A549 (cell line): ENCODE data around the gene KCNN3. TPM values are rescaled to one million over a fixed set of nuclear protein-coding genes. Genes with fewer than 3 reads are reported as not detected.

Experiments used
- ATAC-seq, 2 experiments: fragments of 200-7000 bp in 1 of 2; fragments of >200 bp in 1 of 2; cut with Nextera tagmentation in 1 of 2; cut with Tn5 transposase in 1 of 2; 3 replicates each; pipeline versions ENCODE4 v1.8.0 to v1.9.1; 2018 to 2020; ENCODE audit warnings: mild to moderate bottlenecking in 1 of 2, moderate library complexity in 1 of 2
- CTCF ChIA-PET: fragments of 300-600 bp; sonication (Branson Sonifier 250); formaldehyde crosslinking; extraction: SDS; loops from one replicate; lab custom pipeline; 2021; ENCODE audit warnings: antibody characterized with exemption, inconsistent platforms; lab: Yijun Ruan, JAX
- POLR2A ChIA-PET: fragments of 350-600 bp; formaldehyde crosslinking; extraction: SDS; loops from one replicate; lab custom pipeline; 2021; ENCODE audit warnings: antibody characterized with exemption, inconsistent platforms; lab: Yijun Ruan, JAX
- DNase-seq, 2 experiments: peaks; one replicate each; pipeline versions ENCODE4 v3.0.0 to v3.0.0-alpha.2; 2011 to 2016; ENCODE audit warnings: low read depth in 1 of 2, low spot score in 1 of 2
- FAIRE-seq: peaks from 2 replicates; lab custom pipeline; 2011; peaks lifted over from hg19 to GRCh38; lab: Jason Lieb, UNC
- H3K27ac ChIP-seq, 2 experiments: fragments of >200 bp; sonication (Bioruptor Twin); formaldehyde crosslinking; 3 replicates each; pipeline ENCODE4 v1.5.1; 2016 to 2017
- H3K4me1 ChIP-seq: fragments of >200 bp; sonication (Bioruptor Twin); formaldehyde crosslinking; 3 replicates; pipeline ENCODE4 v1.6.1; 2016
- H3K4me2 ChIP-seq: fragments of >200 bp; sonication (Bioruptor Twin); formaldehyde crosslinking; 3 replicates; pipeline ENCODE4 v1.6.1; 2016
- H3K4me3 ChIP-seq: fragments of >200 bp; sonication (Bioruptor Twin); formaldehyde crosslinking; 3 replicates; pipeline ENCODE4 v1.5.1; 2016
- H3K9me3 ChIP-seq: fragments of >200 bp; sonication (Bioruptor Twin); formaldehyde crosslinking; 3 replicates; pipeline ENCODE4 v1.6.1; 2016
- BHLHE40 ChIP-seq: IDR thresholded peaks from 2 replicates; pipeline ENCODE4 v1.6.1; 2012; ENCODE audit warnings: low read depth, low read length, inconsistent platforms
- CEBPB ChIP-seq, 2 experiments: fragments of >200 bp in 1 of 2; sonication (Bioruptor Twin) in 1 of 2; formaldehyde crosslinking in 1 of 2; IDR thresholded peaks; 2 replicates each; pipeline ENCODE4 v1.6.1; 2012 to 2016
- CHD4 ChIP-seq: fragments of 200-600 bp; sonication (generic); IDR thresholded peaks from 2 replicates; pipeline ENCODE4 v1.6.1; 2016; ENCODE audit warnings: antibody characterized with exemption, mild to moderate bottlenecking, borderline replicate concordance
- FOSB ChIP-seq: fragments of 250-450 bp; sonication (Bioruptor Pico); IDR thresholded peaks from 2 replicates; pipeline ENCODE4 v1.5.0; 2020; ENCODE audit warnings: mild to moderate bottlenecking, moderate library complexity
- FOSL2 ChIP-seq, 2 experiments: fragments of 450-650 bp in 1 of 2; fragments of >200 bp in 1 of 2; sonication (Bioruptor Twin) in 1 of 2; formaldehyde crosslinking; IDR thresholded peaks; 2 replicates each; pipeline versions ENCODE4 v1.5.0 to v1.6.1; 2016 to 2020; ENCODE audit warnings: mild to moderate bottlenecking in 1 of 2, moderate library complexity in 1 of 2
- HOXB5 ChIP-seq: fragments of 250-450 bp; sonication (Bioruptor Pico); IDR thresholded peaks from 2 replicates; pipeline ENCODE4 v1.5.0; 2020; ENCODE audit warnings: mild to moderate bottlenecking, moderate library complexity
- KDM5A ChIP-seq: fragments of 200-600 bp; sonication (generic); IDR thresholded peaks from 2 replicates; pipeline ENCODE4 v1.6.1; 2016; ENCODE audit warnings: antibody characterized with exemption, mild to moderate bottlenecking
- MAFK ChIP-seq: fragments of 450-650 bp; IDR thresholded peaks from 2 replicates; pipeline ENCODE4 v1.6.1; 2014; ENCODE audit not compliant: partially characterized antibody
- NR3C1 ChIP-seq: fragments of >200 bp; sonication (Bioruptor Twin); formaldehyde crosslinking; IDR thresholded peaks from 3 replicates; pipeline ENCODE4 v1.6.1; 2017
- POLR2A ChIP-seq: IDR thresholded peaks from 2 replicates; pipeline ENCODE4 v1.6.1; 2012; ENCODE audit warnings: mild to moderate bottlenecking, low read length
- RAD21 ChIP-seq, 2 experiments: fragments of >200 bp in 1 of 2; sonication (Bioruptor Twin) in 1 of 2; formaldehyde crosslinking in 1 of 2; IDR thresholded peaks in 1 of 2; conservative IDR thresholded peaks in 1 of 2; 2 replicates in 1 of 2; 3 replicates in 1 of 2; pipeline ENCODE4 v1.6.1; 2012 to 2018; ENCODE audit warnings: inconsistent platforms in 1 of 2
- RNF2 ChIP-seq: fragments of 200-600 bp; sonication (generic); IDR thresholded peaks from 2 replicates; pipeline ENCODE4 v1.6.1; 2016; ENCODE audit warnings: low read depth, mild to moderate bottlenecking, antibody characterized with exemption, moderate library complexity, borderline replicate concordance
- SREBF2 ChIP-seq: fragments of 450-650 bp; IDR thresholded peaks from 2 replicates; pipeline ENCODE4 v1.6.1; 2014; ENCODE audit warnings: mild to moderate bottlenecking, moderate library complexity
- TP53 ChIP-seq: fragments of 250-450 bp; sonication (Bioruptor Pico); IDR thresholded peaks from 2 replicates; pipeline ENCODE4 v1.5.0; 2021; ENCODE audit warnings: mild to moderate bottlenecking, moderate library complexity
- WGBS: methylation state at CpG from one replicate; pipeline ENCODE4 v1.1.6; 2017; ENCODE audit errors: missing lambda C conversion rate; 5-methylcytosine and 5-hydroxymethylcytosine counted together
- polyA plus RNA-seq, 4 experiments: library from polyadenylated mRNA; depleted of rRNA in 3 of 4; stranded (reverse); fragments of >200 nt; fragmentation: RNase III in 1 of 4; extraction: RNeasy Plus Mini Kit Qiagen cat#74134 plus additional on column Dnase treatment in 1 of 4; gene quantifications; 2 replicates in 3 of 4; 3 replicates in 1 of 4; pipeline ENCODE4 v1.2.3, GENCODE V29; 2011 to 2017
- TF ChIP-seq, protein P1 (sequence below): fragments of >200 bp; sonication (Bioruptor Twin); formaldehyde crosslinking; IDR thresholded peaks from 3 replicates; pipeline ENCODE4 v1.6.1; 2016
- TF ChIP-seq, protein P2 (sequence below): fragments of >200 bp; sonication (Bioruptor Twin); formaldehyde crosslinking; IDR thresholded peaks from 2 replicates; pipeline ENCODE4 v1.6.1; 2016
- TF ChIP-seq, protein P3 (sequence below): fragments of 450-650 bp; IDR thresholded peaks from 2 replicates; pipeline ENCODE4 v1.6.1; 2014; ENCODE audit warnings: antibody characterized with exemption
- TF ChIP-seq, protein P4 (sequence below): fragments of 250-450 bp; sonication (Bioruptor Pico); IDR thresholded peaks from 2 replicates; pipeline ENCODE4 v1.5.0; 2020; ENCODE audit warnings: low read depth, mild to moderate bottlenecking, moderate library complexity
- TF ChIP-seq, protein P5 (sequence below): fragments of 200-600 bp; sonication (generic); IDR thresholded peaks from 2 replicates; pipeline ENCODE4 v1.6.1; 2016; ENCODE audit warnings: antibody characterized with exemption, mild to moderate bottlenecking, moderate library complexity

KCNN3 gene
- polyA plus RNA-seq, 2 of the 4 experiments (the other 2 are of a cell fraction) = 0.01 to 0.03 TPM

DNA sequence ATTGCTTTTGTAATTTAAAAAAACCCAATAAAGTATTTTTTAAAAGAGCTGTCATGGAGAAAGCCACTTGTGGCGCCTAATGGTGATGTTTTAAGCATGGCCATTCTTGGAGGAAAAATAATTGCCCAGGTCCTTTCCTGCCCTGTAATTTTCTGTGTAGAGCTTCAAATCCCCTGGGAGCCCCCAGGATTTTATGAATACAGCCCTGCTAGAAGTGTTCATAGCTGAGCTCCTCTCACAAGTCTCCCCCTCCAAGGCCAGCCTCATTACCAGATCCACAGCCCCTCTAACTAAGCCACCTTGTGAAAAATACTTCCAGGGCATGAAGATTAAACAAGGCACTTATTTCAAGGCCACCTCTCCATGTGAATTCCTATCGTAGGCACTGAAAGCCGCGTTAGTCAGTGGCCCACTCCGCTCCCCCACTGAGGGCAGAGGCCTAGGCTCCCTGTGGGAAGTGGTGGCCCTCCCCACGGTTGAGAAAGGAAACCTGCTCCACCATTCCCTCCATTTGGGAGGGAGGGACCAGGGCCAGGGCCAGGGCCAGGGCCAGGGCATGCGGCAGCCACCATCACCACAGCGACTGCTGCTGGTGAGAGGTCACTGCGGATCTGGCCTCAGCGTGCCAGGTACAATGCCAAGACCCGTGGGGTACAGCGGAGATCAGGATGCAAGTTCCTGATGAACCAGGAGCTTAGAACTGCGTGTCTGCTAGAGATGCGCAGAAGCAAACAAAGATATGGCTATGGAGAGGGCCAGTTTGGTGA lies 83.1 kb downstream of the KCNN3 start:
- DNase-seq (no peak), ATAC-seq (no peak), FAIRE-seq (no peak)
- CTCF ChIA-PET = interaction anchor here (0.7 to 3.9 kb wide), 7 partner anchors 10 to 118 kb away, joined by 3 to 22 read pairs (median 3); no protein-coding TSS in a partner anchor
- TF ChIP-seq SREBF2 (no peak), CEBPB (IDR thresholded peaks at IDR 0.05) (no peak), POLR2A (no peak), HOXB5 (CRISPR knock-in tag) (no peak), CHD4 (no peak), FOSL2 (IDR thresholded peaks at IDR 0.05) (no peak), FOSL2 (CRISPR knock-in tag; IDR thresholded peaks at IDR 0.05) (no peak), RAD21 (conservative IDR thresholded peaks at IDR 0.05 in 1 of 2, IDR thresholded peaks at IDR 0.05 in 1 of 2) (no peak), FOSB (CRISPR knock-in tag) (no peak), MAFK (no peak), RNF2 (no peak), KDM5A (no peak), BHLHE40 (no peak), TP53 (CRISPR knock-in tag) (no peak), NR3C1 (no peak)
- TF ChIP-seq, protein P1, sequence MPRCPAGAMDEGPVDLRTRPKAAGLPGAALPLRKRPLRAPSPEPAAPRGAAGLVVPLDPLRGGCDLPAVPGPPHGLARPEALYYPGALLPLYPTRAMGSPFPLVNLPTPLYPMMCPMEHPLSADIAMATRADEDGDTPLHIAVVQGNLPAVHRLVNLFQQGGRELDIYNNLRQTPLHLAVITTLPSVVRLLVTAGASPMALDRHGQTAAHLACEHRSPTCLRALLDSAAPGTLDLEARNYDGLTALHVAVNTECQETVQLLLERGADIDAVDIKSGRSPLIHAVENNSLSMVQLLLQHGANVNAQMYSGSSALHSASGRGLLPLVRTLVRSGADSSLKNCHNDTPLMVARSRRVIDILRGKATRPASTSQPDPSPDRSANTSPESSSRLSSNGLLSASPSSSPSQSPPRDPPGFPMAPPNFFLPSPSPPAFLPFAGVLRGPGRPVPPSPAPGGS = no peak
- TF ChIP-seq, protein P2, sequence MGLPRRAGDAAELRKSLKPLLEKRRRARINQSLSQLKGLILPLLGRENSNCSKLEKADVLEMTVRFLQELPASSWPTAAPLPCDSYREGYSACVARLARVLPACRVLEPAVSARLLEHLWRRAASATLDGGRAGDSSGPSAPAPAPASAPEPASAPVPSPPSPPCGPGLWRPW = no peak
- TF ChIP-seq, protein P3, sequence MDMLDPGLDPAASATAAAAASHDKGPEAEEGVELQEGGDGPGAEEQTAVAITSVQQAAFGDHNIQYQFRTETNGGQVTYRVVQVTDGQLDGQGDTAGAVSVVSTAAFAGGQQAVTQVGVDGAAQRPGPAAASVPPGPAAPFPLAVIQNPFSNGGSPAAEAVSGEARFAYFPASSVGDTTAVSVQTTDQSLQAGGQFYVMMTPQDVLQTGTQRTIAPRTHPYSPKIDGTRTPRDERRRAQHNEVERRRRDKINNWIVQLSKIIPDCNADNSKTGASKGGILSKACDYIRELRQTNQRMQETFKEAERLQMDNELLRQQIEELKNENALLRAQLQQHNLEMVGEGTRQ = no peak
- TF ChIP-seq, protein P4, sequence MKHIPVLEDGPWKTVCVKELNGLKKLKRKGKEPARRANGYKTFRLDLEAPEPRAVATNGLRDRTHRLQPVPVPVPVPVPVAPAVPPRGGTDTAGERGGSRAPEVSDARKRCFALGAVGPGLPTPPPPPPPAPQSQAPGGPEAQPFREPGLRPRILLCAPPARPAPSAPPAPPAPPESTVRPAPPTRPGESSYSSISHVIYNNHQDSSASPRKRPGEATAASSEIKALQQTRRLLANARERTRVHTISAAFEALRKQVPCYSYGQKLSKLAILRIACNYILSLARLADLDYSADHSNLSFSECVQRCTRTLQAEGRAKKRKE (CRISPR knock-in tag) = no peak
- TF ChIP-seq, protein P5, sequence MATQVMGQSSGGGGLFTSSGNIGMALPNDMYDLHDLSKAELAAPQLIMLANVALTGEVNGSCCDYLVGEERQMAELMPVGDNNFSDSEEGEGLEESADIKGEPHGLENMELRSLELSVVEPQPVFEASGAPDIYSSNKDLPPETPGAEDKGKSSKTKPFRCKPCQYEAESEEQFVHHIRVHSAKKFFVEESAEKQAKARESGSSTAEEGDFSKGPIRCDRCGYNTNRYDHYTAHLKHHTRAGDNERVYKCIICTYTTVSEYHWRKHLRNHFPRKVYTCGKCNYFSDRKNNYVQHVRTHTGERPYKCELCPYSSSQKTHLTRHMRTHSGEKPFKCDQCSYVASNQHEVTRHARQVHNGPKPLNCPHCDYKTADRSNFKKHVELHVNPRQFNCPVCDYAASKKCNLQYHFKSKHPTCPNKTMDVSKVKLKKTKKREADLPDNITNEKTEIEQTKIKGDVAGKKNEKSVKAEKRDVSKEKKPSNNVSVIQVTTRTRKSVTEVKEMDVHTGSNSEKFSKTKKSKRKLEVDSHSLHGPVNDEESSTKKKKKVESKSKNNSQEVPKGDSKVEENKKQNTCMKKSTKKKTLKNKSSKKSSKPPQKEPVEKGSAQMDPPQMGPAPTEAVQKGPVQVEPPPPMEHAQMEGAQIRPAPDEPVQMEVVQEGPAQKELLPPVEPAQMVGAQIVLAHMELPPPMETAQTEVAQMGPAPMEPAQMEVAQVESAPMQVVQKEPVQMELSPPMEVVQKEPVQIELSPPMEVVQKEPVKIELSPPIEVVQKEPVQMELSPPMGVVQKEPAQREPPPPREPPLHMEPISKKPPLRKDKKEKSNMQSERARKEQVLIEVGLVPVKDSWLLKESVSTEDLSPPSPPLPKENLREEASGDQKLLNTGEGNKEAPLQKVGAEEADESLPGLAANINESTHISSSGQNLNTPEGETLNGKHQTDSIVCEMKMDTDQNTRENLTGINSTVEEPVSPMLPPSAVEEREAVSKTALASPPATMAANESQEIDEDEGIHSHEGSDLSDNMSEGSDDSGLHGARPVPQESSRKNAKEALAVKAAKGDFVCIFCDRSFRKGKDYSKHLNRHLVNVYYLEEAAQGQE = no peak
- no peak overlapping the region for H3K4me2 ChIP-seq
- no peak overlapping the region for H3K4me3 ChIP-seq
- 81% methylated on average over 13 of the region's 14 CpGs for WGBS
- POLR2A ChIA-PET = no interaction called here
- peaks cover 5% of the 10 kb centered on the region for H3K4me1 ChIP-seq
- H3K9me3 ChIP-seq = no peaks in the 10 kb centered on the region
- H3K27ac ChIP-seq = no peak overlapping the region
